GM10248 (cell line): ENCODE measurements around the gene CDKL4.
"Not testable (repeated sequence)": the region's sequence is repeated elsewhere in the genome, so short reads cannot be mapped to it uniquely, and the experiment has no call there.

ENCODE experiments used
- CTCF ChIA-PET: fragments of 300-600 bp; sonication (Branson Sonifier 250); formaldehyde crosslinking; extraction: SDS; loops from one replicate; lab custom pipeline; 2021; ENCODE audit warnings: antibody characterized with exemption; lab: Yijun Ruan, JAX
- POLR2A ChIA-PET: fragments of 350-650 bp; sonication (Branson Sonifier 250); formaldehyde crosslinking; extraction: SDS; loops from one replicate; lab custom pipeline; 2020; ENCODE audit warnings: antibody characterized with exemption; lab: Yijun Ruan, JAX
- DNase-seq: peaks from one replicate; pipeline ENCODE4 v3.0.0; 2012; ENCODE audit errors: extremely low spot score
- TF ChIP-seq, protein P1 (sequence below): IDR thresholded peaks from 2 replicates; pipeline ENCODE4 v1.5.1; 2012; ENCODE audit warnings: mild to moderate bottlenecking, low read depth; ENCODE audit errors: extremely low read depth, missing control alignments, control extremely low read depth

The CDKL4 gene

GRCh38 chr2:39175026-39175812 is 68.6 kb downstream of the CDKL4 start:
- POLR2A ChIA-PET: no interaction called here
- DNase-seq: no peak
- CTCF ChIA-PET: interaction anchor here (0.8 to 1.4 kb wide), 2 partner anchors 35 to 54 kb away, joined by 3 read pairs; no protein-coding TSS in a partner anchor
- TF ChIP-seq, protein P1, sequence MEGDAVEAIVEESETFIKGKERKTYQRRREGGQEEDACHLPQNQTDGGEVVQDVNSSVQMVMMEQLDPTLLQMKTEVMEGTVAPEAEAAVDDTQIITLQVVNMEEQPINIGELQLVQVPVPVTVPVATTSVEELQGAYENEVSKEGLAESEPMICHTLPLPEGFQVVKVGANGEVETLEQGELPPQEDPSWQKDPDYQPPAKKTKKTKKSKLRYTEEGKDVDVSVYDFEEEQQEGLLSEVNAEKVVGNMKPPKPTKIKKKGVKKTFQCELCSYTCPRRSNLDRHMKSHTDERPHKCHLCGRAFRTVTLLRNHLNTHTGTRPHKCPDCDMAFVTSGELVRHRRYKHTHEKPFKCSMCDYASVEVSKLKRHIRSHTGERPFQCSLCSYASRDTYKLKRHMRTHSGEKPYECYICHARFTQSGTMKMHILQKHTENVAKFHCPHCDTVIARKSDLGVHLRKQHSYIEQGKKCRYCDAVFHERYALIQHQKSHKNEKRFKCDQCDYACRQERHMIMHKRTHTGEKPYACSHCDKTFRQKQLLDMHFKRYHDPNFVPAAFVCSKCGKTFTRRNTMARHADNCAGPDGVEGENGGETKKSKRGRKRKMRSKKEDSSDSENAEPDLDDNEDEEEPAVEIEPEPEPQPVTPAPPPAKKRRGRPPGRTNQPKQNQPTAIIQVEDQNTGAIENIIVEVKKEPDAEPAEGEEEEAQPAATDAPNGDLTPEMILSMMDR: no peak

GRCh38 chr2:39174022-39174421 is 69.7 kb downstream of the CDKL4 start:
- POLR2A ChIA-PET: no interaction called here

DNA sequence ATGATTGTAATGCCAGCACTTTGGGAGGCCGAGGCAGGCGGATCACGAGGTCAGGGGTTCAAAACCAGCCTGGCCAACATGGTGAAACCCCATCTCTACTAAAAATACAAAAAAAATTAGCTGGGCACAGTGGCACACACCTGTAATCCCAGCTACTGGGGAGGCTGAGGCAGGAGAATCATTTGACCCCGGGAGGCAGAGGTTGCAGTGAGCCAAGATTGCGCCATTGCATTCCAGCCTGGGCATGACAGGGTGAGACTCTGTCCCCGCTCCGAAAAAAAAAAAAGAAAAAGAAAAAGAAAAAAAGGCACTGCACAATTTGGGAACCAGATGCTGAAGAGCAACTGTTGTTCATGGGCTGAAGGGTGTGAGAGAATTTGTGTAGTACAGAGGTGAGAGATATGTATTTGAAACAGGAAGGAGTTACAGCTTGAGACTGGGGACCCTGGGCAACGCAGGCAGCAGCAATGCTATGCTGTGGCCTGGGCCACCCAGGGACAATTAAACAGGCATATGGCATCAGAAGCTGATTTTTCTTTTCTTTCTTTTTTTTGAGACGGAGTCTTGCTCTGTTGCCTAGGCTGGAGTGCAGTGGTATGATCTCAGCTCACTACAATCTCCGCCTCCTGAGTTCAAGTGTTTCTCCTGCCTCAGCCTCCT is 71.6 kb downstream of the CDKL4 start:
- DNase-seq, POLR2A ChIA-PET: not testable (repeated sequence)
- CTCF ChIA-PET: interaction anchor here (1.2 kb wide), 1 partner anchor 11 kb away, joined by 3 read pairs; no protein-coding TSS in a partner anchor

More at GRCh38 chr2:39174022-39174421, 69.7 kb downstream of the CDKL4 start:
- CTCF ChIA-PET: no interaction called here
- no peak for DNase-seq
- TF ChIP-seq, protein P1: no peak

DNA sequence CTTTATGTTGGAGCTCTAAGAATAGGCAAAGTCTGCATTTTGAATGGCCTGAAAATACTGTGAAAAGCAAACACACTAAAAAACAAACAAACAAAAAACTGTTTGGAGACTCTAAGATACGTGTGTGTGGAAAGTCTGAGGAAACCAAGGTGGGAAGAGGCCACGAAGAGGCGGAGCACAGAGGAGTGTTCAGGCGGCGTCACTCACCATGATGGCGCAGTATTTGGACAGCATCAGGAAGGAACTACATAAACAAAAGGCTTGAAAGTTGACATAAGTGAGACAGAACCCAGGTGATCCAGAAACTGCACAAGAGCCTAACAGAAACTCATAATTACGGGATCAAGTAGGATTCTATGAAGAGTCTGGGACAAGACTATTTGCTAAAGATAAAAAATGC is 72.1 kb downstream of the CDKL4 start:
- POLR2A ChIA-PET: no interaction called here
- CTCF ChIA-PET: no interaction called here
- DNase-seq: no peak
- TF ChIP-seq, protein P1: no peak

DNA sequence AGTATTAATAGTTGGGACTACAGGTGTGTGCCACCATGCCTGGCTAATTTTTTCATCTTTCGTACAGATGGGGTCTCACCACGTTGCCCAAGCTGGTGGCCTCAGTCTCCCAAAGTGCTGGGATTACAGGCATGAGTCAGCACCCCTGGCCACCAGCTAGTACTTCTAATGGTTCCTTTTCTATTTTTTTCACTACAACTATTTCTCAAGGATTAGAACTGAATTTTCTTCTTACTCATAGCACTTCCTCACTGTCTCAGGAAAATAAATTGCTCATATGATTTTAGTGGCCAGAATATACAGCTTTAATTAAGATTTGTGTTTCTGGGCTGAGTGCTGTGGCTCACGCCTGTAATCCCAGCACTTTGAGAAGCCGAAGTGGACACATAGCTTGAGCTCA is 79.7 kb downstream of the CDKL4 start:
- POLR2A ChIA-PET: no interaction called here
- CTCF ChIA-PET: interaction anchor here (0.7 to 2.1 kb wide), 3 partner anchors 30 to 65 kb away, joined by 3 to 6 read pairs (median 3); no protein-coding TSS in a partner anchor
- TF ChIP-seq, protein P1: no peak
- DNase-seq: no peak

GRCh38 chr2:39160982-39161381 is 82.8 kb downstream of the CDKL4 start:
- DNase-seq: no peak
- TF ChIP-seq, protein P1: no peak
- CTCF ChIA-PET: interaction anchor here (1.1 to 1.4 kb wide), 2 partner anchors 12 to 31 kb away, joined by 3 read pairs; no protein-coding TSS in a partner anchor
- POLR2A ChIA-PET: no interaction called here

- TF ChIP-seq, protein P1: no peak
- DNase-seq: no peak
- ChIA-PET POLR2A (no interaction called here), CTCF (no interaction called here)
Observed at GRCh38 chr2:39159283-39159682, 84.5 kb downstream of the CDKL4 start.
